ENCODE measurements around the gene RREB1.

DNA sequence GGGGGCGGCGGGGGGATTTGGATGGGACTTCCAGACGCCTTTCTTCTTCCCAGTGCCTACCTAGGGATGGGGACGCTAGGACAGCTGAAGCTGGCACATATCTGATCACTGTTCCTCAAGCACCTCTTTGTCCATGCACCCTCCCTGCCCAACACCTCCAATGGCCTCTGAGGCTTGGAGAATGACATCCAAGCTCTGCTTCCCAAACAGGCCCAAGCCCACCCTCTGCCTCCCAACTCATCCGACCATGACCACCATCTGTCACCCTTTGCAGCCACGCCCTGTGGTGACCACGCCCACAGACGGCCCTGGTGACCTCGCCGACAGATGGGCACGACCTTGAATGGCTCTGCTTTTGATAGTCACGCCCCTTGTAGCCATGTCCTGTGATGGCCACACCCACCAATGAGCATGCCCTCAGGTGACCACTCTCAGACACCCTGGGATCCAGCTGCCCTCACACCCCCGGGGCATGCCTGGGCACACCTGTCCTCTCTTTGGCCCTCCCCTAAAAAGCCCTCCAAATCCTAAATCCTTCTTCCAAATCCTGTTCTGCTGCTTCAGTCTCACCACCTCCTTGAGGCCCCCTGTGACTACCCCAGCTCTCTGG is 154.2 kb downstream of the RREB1 start:
- TF ChIP-seq, protein P1, sequence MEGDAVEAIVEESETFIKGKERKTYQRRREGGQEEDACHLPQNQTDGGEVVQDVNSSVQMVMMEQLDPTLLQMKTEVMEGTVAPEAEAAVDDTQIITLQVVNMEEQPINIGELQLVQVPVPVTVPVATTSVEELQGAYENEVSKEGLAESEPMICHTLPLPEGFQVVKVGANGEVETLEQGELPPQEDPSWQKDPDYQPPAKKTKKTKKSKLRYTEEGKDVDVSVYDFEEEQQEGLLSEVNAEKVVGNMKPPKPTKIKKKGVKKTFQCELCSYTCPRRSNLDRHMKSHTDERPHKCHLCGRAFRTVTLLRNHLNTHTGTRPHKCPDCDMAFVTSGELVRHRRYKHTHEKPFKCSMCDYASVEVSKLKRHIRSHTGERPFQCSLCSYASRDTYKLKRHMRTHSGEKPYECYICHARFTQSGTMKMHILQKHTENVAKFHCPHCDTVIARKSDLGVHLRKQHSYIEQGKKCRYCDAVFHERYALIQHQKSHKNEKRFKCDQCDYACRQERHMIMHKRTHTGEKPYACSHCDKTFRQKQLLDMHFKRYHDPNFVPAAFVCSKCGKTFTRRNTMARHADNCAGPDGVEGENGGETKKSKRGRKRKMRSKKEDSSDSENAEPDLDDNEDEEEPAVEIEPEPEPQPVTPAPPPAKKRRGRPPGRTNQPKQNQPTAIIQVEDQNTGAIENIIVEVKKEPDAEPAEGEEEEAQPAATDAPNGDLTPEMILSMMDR (IDR thresholded peaks at IDR 0.05; ENCODE audit: borderline replicate concordance, extremely low read depth, low read length, poor library complexity, severe bottlenecking): no peak
- TF ChIP-seq EZH2 (IDR thresholded peaks at IDR 0.05; ENCODE audit: borderline replicate concordance, low read depth, low read length, severe bottlenecking): no peak
